Lung microvascular endothelial cell (primary cell): ENCODE measurements around the gene TRAT1. TPM values are rescaled to one million over a fixed set of nuclear protein-coding genes. Genes with fewer than 3 reads are reported as not detected.

Source experiments
- DNase-seq, 2 donors: peaks; one replicate each; pipeline versions ENCODE4 v3.0.0 to v3.0.0-alpha.2; 2010; ENCODE audit warnings: low read depth in 2 of 2
- total RNA-seq: library from RNA; depleted of rRNA; stranded (reverse); fragments of >200 nt; gene quantifications from 2 replicates; pipeline ENCODE4 v1.2.1, GENCODE V29; 2014

The TRAT1 gene
- total RNA-seq, 1 donor from 2014 or later = not detected

DNA sequence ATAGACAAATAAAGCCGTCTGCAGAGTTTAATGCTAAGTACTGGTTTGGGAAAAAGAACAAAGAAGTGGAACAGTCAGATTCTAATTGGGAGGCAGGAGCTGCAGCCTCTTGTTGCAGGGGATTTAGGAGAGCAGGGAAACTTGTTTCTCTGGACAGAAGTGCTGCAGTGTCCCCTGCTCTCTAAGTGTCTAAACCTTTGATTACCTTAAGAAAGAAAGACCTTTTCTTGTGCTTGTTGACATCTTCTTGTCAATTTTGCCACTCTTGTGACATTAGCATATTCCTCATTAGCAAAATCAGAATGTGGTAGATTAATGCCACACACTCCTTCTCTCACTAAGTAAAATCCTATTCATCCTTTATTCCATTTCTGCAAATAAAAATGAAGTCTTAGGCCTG, 38.8 kb downstream of the TRAT1 start:
- DNase-seq = no peak

DNA sequence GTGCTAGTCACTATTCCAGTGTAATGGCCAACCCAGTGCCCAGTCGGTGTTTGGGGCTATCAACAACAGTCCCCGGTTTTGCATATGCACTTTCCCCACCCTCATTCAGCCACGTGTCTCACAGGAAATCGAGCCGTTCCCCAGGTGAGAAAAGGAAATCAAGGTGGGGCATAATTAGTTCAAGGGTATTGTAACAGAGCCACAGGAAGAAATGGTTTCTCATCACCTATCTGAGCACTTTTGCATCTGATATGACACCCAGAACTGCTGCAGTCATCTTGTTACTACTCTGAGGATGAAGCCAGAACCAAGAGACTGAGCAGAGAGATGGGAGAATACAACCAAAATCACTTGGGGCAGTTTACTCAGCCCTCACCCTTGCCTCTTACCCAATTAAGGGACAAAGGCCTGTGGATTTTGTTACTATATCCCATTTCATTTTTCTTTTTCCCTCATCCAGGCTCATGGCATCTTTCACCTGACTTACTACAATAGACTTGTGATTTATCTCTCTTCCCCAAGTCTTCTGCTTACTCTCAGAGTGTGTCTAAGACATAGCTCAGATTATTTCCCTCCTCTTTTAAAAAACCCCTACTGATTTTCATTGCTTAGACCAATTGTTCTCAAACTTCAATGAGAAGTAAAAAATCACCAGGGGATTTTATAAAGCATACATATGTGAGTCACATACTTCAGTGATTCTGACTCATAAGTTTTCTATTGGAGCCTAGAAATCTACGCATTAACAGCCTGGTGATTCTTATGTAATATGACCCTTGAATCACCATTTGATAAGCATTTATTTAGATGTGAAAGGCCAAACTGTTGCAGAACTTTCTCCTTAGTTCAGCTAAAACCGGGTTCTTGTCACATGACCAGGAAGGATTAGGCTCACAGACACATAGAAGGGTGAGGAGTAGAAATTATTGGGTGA, 40.5 kb downstream of the TRAT1 start:
- peak in 1 of 2 donors; percentile 35 for DNase-seq

- no peak for DNase-seq
Observed at GRCh38 chr3:108863799-108864135, 41.2 kb downstream of the TRAT1 start.

DNA sequence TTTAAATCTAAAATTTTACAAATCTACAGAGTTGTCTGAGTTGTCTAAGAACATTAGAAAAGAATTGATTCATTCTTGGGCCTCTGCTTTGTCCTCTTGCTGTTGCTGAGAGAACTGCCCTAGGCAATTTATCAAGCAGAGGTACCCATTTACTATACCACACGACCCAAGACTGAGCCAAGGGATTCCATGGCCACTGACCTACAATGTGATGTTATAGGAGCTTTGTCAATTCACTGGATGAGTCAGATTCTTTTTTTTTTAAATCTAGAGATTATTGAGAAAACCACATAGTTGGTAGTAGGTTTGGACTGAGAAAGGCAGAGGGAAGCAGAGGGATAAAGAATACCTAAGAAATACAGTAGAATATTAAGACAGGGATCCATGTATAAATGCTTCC, 55.3 kb downstream of the TRAT1 start:
- DNase-seq = no peak

GRCh38 chr3:108879915-108880314, 57.3 kb downstream of the TRAT1 start:
- DNase-seq = no peak

DNA sequence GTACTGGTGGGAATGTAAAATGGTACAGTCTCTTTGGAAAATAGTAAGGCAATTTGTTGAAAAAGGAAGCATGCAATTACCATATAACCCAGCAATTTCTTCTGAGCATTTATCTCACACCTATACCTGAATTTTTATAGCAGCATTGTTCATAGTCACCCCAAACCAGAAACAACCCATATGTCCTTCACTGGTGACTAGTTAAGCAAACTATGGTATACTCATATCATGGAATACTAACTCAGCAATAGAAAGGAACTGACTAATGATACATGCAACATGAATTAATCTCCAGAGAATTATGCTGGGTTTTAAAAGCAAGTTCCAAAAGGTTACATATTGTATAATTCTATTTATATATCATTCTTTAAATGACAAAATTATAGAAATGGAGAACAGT, 60.2 kb downstream of the TRAT1 start:
- no peak for DNase-seq

DNA sequence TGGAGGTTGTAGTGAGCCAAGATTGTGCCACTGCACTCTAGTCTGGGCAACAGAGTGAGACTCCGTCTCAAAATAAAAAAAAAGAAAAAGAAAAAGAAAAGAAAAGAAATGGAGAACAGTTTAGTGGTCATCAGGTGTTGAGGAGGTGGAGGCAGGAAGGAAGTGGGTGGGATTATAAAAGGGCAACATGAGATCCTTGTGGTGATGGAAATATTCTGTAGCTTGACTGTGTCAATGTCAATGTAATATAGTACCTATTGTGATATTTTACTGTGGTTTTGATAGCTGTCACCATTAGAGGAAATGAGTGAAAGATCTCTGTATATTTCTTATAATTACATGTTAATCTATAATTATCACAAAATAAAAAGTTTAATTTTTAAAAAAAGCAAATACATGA, 60.8 kb downstream of the TRAT1 start:
- DNase-seq = no peak

DNA sequence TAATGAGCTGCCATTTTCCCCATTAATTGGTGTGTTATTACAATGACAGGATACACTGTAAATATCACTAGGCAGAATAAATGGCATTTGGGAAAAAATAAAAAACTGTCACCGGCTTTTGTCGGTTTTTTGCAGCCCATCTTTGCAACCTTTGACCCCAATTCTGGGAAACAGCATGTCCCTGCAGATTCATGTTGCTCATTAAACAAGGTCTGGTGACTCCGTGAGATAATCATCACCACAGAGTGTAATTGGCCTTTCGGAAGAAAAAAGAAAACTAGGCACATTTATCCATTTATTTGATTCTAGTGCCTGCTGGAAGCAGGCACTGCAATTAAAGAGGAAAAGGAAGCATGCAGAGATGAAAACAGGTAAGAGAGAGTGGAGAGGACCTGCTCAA, 64.5 kb downstream of the TRAT1 start:
- no peak for DNase-seq

- no peak for DNase-seq
Observed at GRCh38 chr3:108887777-108888176, 65.2 kb downstream of the TRAT1 start.

GRCh38 chr3:108891833-108892232, 69.2 kb downstream of the TRAT1 start:
- DNase-seq = no peak

DNA sequence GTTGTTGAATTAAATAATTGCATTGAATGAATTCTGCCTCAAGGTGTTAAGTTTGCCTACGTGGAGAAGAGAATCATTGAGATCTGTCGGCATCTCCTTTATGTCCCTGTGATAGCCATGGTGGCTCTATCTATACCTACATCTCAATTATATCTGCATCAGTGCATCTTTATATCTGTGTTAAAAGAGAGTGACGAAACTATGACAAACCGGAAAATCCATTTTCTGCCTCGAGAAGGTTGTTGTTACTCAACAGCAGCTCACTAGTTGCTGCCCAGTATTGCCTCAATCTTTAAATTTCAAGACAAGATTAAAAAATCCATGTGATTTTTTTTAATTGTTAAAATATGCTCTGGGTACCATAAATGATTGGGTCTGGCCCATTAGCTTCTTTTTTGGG, 72.4 kb downstream of the TRAT1 start:
- no peak for DNase-seq

DNA sequence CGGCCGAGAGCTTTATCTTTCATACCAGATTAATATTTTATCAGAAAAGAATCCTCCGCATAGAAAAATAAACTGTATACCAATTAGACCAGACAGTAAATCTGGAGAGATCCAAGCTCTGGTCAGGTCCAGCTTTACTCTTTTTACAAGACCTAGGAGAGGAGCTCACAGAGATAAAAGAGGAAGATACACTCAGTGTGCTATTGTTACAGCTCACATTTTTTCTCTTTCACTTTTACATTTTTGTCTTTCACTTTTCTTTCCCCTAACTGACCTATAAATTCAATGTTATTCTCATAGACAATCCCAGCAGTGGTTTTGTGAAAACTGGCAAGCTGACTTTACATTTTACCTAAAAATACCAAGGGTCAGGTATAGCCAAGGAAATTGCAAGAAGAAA, 75.3 kb downstream of the TRAT1 start:
- no peak for DNase-seq

GRCh38 chr3:108899530-108899929, 76.9 kb downstream of the TRAT1 start:
- DNase-seq = no peak

Other genes with a start within 250 kb of the TRAT1 start
- 5.0 and 21.4 TPM in 2 replicates for gene CIP2A, start 233.3 kb upstream of the TRAT1 start, total RNA-seq
- 2.2 and 2.8 TPM in 2 replicates for gene DZIP3, start 233.1 kb upstream of the TRAT1 start, total RNA-seq
- gene RETNLB, start 65.4 kb upstream of the TRAT1 start, total RNA-seq = not detected in 2 replicates
- gene GUCA1C, start 131.1 kb downstream of the TRAT1 start, total RNA-seq = not detected in 2 replicates